ENCODE data around the gene PFN2.

DNA sequence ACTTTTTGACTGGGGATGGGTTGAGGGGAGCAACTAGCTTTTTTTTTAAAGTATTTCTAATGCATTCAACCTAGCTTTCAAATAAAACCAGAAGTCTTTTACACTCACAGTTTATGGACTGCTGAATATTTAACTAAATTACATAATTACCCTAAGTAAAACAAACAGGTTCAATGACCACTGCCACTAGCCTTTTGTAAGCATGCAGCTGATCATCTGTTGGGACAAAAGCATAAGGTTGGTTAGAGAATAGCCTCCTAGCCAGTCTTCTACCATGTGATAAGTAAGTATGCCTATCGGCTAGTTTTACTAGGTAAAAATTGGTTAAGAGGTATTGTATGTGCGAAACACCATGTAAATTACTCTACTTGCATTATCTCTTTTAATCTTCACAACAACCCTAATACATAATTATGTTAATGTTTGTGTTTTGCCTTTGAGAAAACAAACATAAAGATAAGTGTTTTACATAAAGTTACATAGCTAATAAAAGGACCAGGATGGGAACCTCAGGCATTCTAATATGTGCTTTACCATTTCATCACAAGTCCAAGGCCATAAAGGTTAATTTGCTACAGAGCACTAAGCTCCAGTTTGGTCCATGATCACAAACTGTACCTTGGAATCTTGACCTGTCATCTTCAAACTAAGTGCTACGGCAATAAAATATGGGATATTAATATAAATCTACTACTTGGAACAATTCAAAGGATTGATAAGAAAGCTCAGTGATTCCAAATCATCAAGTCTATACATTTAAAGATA is 13.2 kb downstream of the PFN2 start:
- TF ChIP-seq, protein P1, sequence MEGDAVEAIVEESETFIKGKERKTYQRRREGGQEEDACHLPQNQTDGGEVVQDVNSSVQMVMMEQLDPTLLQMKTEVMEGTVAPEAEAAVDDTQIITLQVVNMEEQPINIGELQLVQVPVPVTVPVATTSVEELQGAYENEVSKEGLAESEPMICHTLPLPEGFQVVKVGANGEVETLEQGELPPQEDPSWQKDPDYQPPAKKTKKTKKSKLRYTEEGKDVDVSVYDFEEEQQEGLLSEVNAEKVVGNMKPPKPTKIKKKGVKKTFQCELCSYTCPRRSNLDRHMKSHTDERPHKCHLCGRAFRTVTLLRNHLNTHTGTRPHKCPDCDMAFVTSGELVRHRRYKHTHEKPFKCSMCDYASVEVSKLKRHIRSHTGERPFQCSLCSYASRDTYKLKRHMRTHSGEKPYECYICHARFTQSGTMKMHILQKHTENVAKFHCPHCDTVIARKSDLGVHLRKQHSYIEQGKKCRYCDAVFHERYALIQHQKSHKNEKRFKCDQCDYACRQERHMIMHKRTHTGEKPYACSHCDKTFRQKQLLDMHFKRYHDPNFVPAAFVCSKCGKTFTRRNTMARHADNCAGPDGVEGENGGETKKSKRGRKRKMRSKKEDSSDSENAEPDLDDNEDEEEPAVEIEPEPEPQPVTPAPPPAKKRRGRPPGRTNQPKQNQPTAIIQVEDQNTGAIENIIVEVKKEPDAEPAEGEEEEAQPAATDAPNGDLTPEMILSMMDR (IDR thresholded peaks at IDR 0.05), result no peak
- no peak for TF ChIP-seq POLR2A (IDR thresholded peaks at IDR 0.05)
